ENCODE results near the gene MYLK4.

MYLK4 gene

GRCh38 chr6:2733324-2733723 is 17.4 kb downstream of the MYLK4 start:
- H3K9me3 ChIP-seq, result no peaks in the 10 kb centered on the region
- H3K27ac ChIP-seq, result peak overlapping the region in 1 of 2 donors; percentile 32
- H3K4me1 ChIP-seq, result peaks cover 0 to 33% (median 18%) of the 10 kb centered on the region in 4 donors
- no peak for TF ChIP-seq CTCF (IDR thresholded peaks at IDR 0.05)
- peak; percentile 82 to 84 for DNase-seq
- intact Hi-C loops (cut with DNase I; ENCODE audit: low total_unique reads), result no loop called here
- H3K36me3 ChIP-seq, result no peaks in the 10 kb centered on the region
- no peaks in the 10 kb centered on the region for H3K27me3 ChIP-seq
- H3K4me3 ChIP-seq, result no peak overlapping the region

- Histone ChIP-seq H3K27me3 (no peaks in the 10 kb centered on the region), H3K4me3 (no peak overlapping the region), H3K9me3 (no peaks in the 10 kb centered on the region), H3K4me1 (peaks cover 0 to 33% (median 18%) of the 10 kb centered on the region in 4 donors), H3K36me3 (no peaks in the 10 kb centered on the region), H3K27ac (peak overlapping the region in 1 of 2 donors; percentile 32)
- no peak for DNase-seq
- TF ChIP-seq CTCF (IDR thresholded peaks at IDR 0.05), result no peak
- intact Hi-C loops (cut with DNase I; ENCODE audit: low total_unique reads), result no loop called here
These were observed 18.1 kb downstream of the MYLK4 start for GRCh38 chr6:2732503-2733089.

- no peak overlapping the region for H3K27ac ChIP-seq
- H3K4me3 ChIP-seq, result no peak overlapping the region
- intact Hi-C loops (cut with DNase I; ENCODE audit: low total_unique reads), result no loop called here
- no peaks in the 10 kb centered on the region for H3K36me3 ChIP-seq
- H3K4me1 ChIP-seq, result peaks cover 0 to 37% (median 18%) of the 10 kb centered on the region in 4 donors
- no peaks in the 10 kb centered on the region for H3K9me3 ChIP-seq
- no peaks in the 10 kb centered on the region for H3K27me3 ChIP-seq
- no peak for DNase-seq
- no peak for TF ChIP-seq CTCF (IDR thresholded peaks at IDR 0.05)
These were observed 19.3 kb downstream of the MYLK4 start for GRCh38 chr6:2731281-2731909.

GRCh38 chr6:2730353-2731107 is 20.2 kb downstream of the MYLK4 start:
- no peak overlapping the region for H3K4me3 ChIP-seq
- TF ChIP-seq CTCF (IDR thresholded peaks at IDR 0.05), result no peak
- H3K27me3 ChIP-seq, result no peaks in the 10 kb centered on the region
- H3K27ac ChIP-seq, result no peak overlapping the region
- peaks cover 0 to 41% (median 18%) of the 10 kb centered on the region in 4 donors for H3K4me1 ChIP-seq
- intact Hi-C loops (cut with DNase I; ENCODE audit: low total_unique reads), result no loop called here
- no peaks in the 10 kb centered on the region for H3K9me3 ChIP-seq
- DNase-seq, result no peak
- no peaks in the 10 kb centered on the region for H3K36me3 ChIP-seq

GRCh38 chr6:2729921-2730320 is 20.8 kb downstream of the MYLK4 start:
- Histone ChIP-seq H3K27ac (no peak overlapping the region), H3K4me1 (peaks cover 0 to 38% (median 18%) of the 10 kb centered on the region in 4 donors), H3K36me3 (no peaks in the 10 kb centered on the region), H3K4me3 (no peak overlapping the region), H3K27me3 (no peaks in the 10 kb centered on the region), H3K9me3 (no peaks in the 10 kb centered on the region)
- intact Hi-C loops (cut with DNase I; ENCODE audit: low total_unique reads), result no loop called here
- DNase-seq, result no peak
- TF ChIP-seq CTCF (IDR thresholded peaks at IDR 0.05), result no peak
